ENCODE measurements around the gene CHAF1B. TPM values are rescaled to one million over a fixed set of nuclear protein-coding genes. Genes with fewer than 3 reads are reported as not detected.

The CHAF1B gene
- total and polyA plus RNA-seq, 12 donors = 0.30 to 2.1 (median 1.2) TPM

DNA sequence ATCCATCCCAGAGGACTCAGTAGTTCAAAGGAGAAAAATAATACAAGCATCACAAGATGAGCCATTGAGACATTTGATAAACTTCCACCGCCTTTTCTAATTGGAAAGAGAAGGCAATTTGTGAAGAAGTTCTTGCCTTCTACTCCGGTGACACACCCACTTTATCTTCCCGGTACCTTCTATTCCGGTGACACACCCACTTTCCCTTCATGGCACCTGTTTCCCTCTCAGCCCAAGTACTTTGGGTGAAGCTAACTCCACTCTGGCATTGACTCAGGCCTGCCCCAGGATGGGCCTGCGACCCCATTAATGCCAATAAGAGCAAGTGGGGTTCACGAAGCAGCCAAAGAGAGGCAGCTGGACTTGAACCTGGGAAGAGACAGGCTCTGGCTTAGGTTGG is 56.5 kb downstream of the CHAF1B start:
- Histone ChIP-seq H3K36me3 (replicated peaks in 1 of 2) (no peaks in the 10 kb centered on the region), H3K27me3 (no peaks in the 10 kb centered on the region), H3K9me3 (replicated peaks in 1 of 3) (no peaks in the 10 kb centered on the region), H3K27ac (no peak overlapping the region), H3K4me1 (replicated peaks in 1 of 2) (no peaks in the 10 kb centered on the region), H3K4me3 (no peak overlapping the region)
- 91 to 93% (median 92%) methylated on average over 6 of the region's 6 CpGs for WGBS, 4 donors
- TF ChIP-seq CTCF (IDR thresholded peaks at IDR 0.05) (no peak), POLR2A (IDR thresholded peaks at IDR 0.05) (no peak)
- DNase-seq = no peak
- intact Hi-C loops (cut with DNase I) = no loop called here

DNA sequence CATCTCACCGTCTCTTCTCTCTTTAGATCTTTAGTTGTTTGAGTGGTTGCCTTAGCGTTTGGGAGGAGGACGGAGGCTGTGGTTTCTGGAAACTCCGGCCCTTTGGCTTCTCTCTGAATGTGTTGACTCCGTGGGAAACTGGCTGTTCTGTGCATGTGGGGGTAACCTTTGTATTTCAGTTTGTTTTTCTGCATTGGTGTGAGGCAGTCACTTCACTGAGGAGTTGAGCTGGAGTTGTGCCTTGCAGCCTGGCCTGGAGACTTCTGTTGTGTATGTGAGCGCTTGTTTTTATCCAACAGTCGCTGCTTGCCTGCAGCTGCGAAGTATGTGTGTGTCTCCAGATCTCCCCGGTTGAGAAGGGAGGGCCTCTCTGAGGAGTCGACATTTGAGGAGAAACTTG is 61.1 kb downstream of the CHAF1B start:
- intact Hi-C loops (cut with DNase I) = no loop called here
- no peaks in the 10 kb centered on the region for H3K9me3 ChIP-seq (replicated peaks in 1 of 3)
- TF ChIP-seq CTCF (IDR thresholded peaks at IDR 0.05) (no peak), POLR2A (IDR thresholded peaks at IDR 0.05) (no peak)
- H3K4me1 ChIP-seq (replicated peaks in 1 of 2) = no peaks in the 10 kb centered on the region
- H3K27ac ChIP-seq = no peak overlapping the region
- H3K4me3 ChIP-seq = no peak overlapping the region
- H3K36me3 ChIP-seq (replicated peaks in 1 of 2) = no peaks in the 10 kb centered on the region
- no peak for DNase-seq
- WGBS, 4 donors = 64 to 79% (median 76%) methylated on average over 10 of the region's 10 CpGs
- no peaks in the 10 kb centered on the region for H3K27me3 ChIP-seq

- intact Hi-C loops (cut with DNase I) = no loop called here
- no peaks in the 10 kb centered on the region for H3K4me1 ChIP-seq (replicated peaks in 1 of 2)
- TF ChIP-seq POLR2A (IDR thresholded peaks at IDR 0.05) = no peak
- TF ChIP-seq CTCF (IDR thresholded peaks at IDR 0.05) = no peak
- no peaks in the 10 kb centered on the region for H3K27me3 ChIP-seq
- H3K9me3 ChIP-seq (replicated peaks in 1 of 3) = no peaks in the 10 kb centered on the region
- no peak for DNase-seq
- H3K4me3 ChIP-seq = no peak overlapping the region
- no peak overlapping the region for H3K27ac ChIP-seq
- WGBS, 4 donors = 65 to 88% (median 80%) methylated on average over 2 of the region's 2 CpGs
- no peaks in the 10 kb centered on the region for H3K36me3 ChIP-seq (replicated peaks in 1 of 2)
Observed at GRCh38 chr21:36450511-36450910, 65.3 kb downstream of the CHAF1B start.

DNA sequence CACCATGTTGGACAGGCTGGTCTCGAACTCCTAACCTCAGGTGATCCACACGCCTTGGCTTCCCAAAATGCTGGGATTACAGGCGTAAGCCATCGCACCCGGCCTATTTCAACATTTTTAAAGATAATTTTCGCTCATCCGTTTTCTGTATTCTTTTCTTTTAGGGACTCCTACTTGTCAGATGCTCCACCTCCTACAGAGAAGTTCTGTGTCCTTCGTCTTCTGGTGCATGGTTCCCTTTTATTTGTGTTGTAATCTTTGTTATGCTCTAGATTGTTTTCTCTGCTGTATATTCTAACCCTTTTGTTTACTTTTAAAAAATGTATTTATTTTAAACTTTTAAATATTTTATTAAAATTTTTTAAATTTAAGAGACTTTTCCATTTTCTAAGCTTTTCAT is 66.3 kb downstream of the CHAF1B start:
- Histone ChIP-seq H3K36me3 (replicated peaks in 1 of 2) (no peaks in the 10 kb centered on the region), H3K27me3 (no peaks in the 10 kb centered on the region), H3K4me1 (replicated peaks in 1 of 2) (no peaks in the 10 kb centered on the region), H3K9me3 (replicated peaks in 1 of 3) (no peaks in the 10 kb centered on the region), H3K4me3 (no peak overlapping the region), H3K27ac (no peak overlapping the region)
- DNase-seq = no peak
- WGBS, 4 donors = 89 to 93% (median 92%) methylated on average over 8 of the region's 8 CpGs
- TF ChIP-seq CTCF (IDR thresholded peaks at IDR 0.05) = no peak
- TF ChIP-seq POLR2A (IDR thresholded peaks at IDR 0.05) = no peak
- intact Hi-C loops (cut with DNase I) = no loop called here

Measured in adrenal gland (tissue), 12 donors.